NK-92 (cell line): ENCODE measurements around the gene DYNLT4.
"Not testable (repeated sequence)": the region's sequence is repeated elsewhere in the genome, so short reads cannot be mapped to it uniquely, and the experiment has no call there.

Source experiments
- DNase-seq: peaks from one replicate; lab custom pipeline; 2025; ENCODE audit not compliant: unreplicated experiment; lab: John Stamatoyannopoulos, UW

The DYNLT4 gene

GRCh38 chr1:44810762-44811105, 3.6 kb upstream of the DYNLT4 start:
- DNase-seq: not testable (repeated sequence)

DNA sequence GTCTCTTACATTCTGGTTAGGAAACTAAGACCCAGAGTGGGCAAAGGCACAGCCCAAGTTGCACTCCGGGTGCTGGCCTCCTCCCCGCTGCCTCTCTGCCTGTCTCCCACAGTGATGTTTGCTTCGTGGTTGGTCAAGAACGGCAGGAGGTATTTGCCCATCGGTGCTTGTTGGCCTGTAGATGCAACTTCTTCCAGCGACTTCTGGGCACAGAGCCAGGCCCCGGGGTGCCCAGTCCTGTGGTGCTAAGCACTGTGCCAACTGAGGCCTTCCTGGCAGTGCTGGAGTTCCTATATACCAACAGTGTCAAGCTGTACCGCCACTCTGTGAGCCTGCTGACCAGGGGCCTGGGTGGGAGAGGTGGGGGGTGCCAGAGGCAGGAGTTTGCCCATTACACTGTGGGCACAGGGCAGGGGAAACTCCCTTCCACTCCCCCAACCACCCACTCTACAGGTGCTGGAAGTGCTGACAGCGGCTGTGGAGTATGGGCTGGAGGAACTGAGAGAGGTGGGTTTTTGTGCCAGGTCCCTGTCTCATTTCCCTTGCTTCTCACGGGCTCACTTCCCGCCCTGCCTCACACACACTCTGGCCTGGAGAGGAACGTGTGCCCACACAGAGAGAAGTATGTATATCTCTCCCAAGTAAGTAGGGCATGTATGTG, 3.1 kb upstream of the DYNLT4 start:
- DNase-seq: no peak

- DNase-seq: no peak
These were observed 2.1 kb upstream of the DYNLT4 start for GRCh38 chr1:44808938-44809917.

- DNase-seq: no peak
These were observed 1.1 kb upstream of the DYNLT4 start, which contains the start of gene BTBD19 for GRCh38 chr1:44808063-44808937. Gene BTBD19, plus strand, starts transcription at chr1:44808523. Its CDS starts 298 bp downstream, at chr1:44808821.

DNA sequence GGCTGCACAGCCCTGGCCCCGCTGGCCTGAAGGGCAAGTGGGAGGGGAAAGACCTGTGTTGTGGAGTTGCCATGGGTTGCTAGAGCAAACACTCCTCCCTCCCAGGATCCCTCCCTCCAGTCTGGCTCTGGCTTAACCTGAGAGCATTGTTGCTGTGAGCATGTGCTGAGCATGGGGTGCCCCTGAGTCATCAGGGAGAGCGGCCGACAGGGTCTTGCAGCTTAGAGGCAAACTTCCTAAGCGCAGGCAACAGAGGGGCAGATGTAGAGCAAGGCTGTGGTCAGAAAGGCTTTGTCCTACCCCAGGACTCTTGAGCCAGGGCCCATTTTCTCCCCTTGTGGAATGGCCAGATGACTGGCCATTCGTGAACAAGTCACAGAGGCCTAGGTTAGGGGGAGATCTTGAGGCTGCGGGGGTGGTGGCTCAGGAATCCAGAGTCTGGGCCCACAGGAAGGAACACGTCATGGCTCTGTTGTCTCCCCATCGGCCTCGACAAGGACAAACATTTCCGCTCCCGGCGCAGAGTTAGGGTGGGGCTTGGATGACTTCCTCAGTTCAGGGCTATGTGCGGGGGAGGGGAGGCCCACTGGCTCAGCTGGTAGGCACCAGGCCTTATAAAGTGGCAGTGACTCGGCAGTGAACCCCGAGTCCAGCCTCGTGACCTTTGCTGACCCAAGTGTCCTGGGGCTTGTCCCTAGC, 362 bp upstream of the DYNLT4 start:
- DNase-seq: no peak

- DNase-seq: no peak
These were observed 987 bp downstream of the DYNLT4 start for GRCh38 chr1:44806025-44806703.

DNA sequence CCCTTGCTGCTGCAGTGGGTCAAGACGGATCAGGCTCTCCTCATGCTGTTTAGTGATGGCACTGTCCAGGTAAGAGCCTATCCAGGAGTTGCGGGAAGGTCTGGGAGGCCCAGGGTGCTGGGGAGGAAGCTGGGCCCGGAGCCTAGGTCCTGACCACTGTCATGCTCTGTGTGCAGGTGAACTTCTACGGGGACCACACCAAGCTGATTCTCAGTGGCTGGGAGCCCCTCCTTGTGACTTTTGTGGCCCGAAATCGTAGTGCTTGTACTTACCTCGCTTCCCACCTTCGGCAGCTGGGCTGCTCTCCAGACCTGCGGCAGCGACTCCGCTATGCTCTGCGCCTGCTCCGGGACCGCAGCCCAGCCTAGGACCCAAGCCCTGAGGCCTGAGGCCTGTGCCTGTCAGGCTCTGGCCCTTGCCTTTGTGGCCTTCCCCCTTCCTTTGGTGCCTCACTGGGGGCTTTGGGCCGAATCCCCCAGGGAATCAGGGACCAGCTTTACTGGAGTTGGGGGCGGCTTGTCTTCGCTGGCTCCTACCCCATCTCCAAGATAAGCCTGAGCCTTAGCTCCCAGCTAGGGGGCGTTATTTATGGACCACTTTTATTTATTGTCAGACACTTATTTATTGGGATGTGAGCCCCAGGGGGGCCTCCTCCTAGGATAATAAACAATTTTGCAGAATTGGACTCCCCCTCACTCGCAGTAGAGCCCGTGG, 1.7 kb downstream of the DYNLT4 start:
- no peak for DNase-seq

DNA sequence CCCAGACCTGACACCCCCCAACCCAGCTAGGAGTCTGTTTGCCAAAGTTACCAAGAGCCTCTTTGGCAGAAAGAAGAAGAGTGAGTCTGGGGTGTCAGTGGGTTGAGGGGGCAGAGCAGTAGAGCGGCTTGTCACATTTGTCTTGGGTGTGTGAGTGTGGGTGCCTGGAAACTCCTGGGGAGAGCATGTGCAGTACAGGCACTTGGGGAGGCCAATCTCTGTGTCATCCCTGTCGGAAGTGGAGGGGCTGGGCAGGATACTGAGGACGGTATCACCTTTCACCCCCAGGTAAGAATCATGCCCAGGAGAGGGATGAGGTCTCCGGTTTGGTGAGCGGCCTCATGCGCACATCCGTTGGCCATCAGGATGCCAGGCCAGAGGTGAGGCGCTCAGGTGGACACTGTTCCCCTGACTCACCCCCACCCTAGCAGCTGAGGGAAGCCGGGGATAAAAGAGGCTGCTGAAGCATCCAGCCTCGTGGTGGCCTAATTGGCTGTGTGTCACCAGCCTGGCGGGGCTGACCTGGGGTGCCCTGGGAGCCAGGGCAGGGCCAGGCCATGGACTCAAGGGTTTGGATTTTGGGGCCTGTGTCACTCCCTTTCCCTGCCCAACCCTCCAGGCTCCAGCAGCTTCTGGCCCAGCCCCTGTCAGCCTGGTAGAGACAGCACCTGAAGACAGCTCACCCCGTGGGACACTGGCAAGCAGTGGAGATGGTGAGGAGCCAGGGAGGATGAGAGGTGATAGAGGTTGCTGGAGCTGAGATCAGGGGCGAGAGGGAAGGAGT, 3.6 kb downstream of the DYNLT4 start:
- no peak for DNase-seq

DNA sequence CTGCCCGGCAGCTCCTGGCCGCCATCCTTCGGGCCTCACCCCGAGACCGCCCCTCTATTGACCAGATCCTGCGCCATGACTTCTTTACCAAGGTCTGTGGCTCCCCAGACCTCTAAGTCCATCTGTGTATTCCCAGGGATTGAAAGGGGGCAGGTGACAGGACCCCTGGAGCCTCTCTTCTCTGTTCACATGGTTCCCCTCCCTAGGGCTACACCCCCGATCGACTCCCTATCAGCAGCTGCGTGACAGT, 4.2 kb downstream of the DYNLT4 start:
- DNase-seq: no peak

- no peak for DNase-seq
These were observed 4.7 kb downstream of the DYNLT4 start for GRCh38 chr1:44802306-44803061.

- DNase-seq: no peak
These were observed 5.5 kb downstream of the DYNLT4 start for GRCh38 chr1:44801491-44802305.

DNA sequence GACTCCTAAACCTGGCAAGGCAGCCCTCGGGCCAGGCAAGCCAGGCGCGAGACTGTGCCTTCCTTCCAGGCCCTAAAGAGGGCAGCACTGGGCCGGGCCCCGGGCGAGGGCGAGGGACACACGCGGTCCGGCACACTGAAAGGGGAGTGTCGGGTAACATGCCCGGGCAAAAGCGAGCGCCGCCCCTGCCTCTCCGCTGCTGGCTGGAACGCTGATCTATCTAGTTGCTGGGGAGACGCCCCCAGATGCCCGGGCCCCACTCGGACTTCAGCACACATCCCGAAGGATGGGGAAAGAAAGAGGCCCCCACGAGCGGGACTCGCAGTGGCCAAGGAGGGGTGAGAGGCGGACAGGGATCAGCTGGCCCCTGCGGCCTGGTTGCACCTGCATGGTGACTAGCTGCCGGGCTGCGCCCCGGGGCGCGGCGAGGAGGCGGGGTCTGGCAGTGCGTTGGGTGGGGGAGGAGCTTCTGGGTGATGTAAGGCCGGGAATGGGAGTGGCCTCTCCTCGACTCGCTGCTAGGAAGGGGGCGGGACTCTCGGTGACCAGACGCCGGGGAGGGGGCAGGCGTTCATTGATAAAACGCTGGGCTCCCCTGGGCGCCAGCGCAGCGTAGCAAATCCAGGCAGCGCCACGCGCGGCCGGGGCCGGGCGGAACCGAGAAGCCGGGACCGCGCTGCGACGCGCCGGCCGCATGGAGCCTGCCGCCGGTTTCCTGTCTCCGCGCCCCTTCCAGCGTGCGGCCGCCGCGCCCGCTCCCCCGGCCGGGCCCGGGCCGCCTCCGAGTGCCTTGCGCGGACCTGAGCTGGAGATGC, 7.2 kb downstream of the DYNLT4 start, which contains the start of gene PLK3:
Gene PLK3, plus strand, starts transcription at position 608 of the 815 bp plus-strand sequence. Its CDS starts 87 bp downstream, at position 695.
- DNase-seq: peak; percentile 94

DNA sequence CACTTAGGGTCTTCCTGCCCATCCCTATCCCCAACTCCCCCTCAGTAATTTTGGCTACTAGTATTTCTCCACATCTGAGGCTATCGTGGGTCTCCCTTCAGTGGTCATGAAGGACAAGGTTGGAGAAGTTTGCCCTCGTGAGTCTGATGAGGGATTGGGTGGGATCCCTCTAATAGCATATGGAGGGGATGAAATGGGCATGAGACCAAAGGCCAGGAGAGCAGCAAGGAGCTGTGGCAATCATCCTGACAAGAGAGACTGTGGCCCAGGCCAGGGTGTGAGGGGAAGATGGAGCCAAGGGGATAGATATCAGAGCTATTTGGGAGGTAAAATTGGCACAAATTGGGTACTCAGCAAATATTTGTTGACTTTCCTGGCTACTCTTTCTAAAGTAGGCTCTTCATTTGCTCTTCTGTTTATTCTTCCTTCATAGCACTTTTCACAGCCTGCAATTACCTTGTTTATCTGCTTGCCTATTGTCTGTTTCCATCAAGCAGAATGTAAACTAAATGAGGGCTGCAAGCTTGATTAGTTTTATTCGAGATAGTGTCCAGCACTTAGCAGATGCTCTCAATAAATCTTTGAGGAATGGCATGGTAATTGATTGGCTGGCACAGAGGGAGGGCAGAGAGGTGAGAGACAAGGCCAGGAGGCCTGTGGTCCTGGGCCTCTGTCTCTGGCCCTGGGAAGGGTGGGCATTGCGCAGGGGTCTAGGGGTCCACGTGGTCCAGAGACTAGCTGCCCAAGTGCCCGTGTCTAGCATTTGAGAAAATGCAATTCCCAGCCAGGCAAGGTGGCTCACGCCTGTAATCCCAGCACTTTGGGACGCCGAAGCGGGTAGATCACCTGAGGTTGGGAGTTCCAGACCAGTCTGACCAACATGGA, 8.4 kb downstream of the DYNLT4 start:
- no peak for DNase-seq

GRCh38 chr1:44797886-44798285, 9.3 kb downstream of the DYNLT4 start:
- not testable (repeated sequence) for DNase-seq

- DNase-seq: no peak
These were observed 14.2 kb downstream of the DYNLT4 start for GRCh38 chr1:44792736-44793502.
